ENCODE measurements around the gene NOVA1.

The NOVA1 gene

GRCh38 chr14:26593357-26593756 is 4.5 kb downstream of the NOVA1 start:
- no peak for DNase-seq
- no peak overlapping the region for H3K4me3 ChIP-seq
- no peaks in the 10 kb centered on the region for H3K27me3 ChIP-seq
- H3K36me3 ChIP-seq, result no peaks in the 10 kb centered on the region
- H3K9me3 ChIP-seq, result no peaks in the 10 kb centered on the region
- TF ChIP-seq, protein P1, sequence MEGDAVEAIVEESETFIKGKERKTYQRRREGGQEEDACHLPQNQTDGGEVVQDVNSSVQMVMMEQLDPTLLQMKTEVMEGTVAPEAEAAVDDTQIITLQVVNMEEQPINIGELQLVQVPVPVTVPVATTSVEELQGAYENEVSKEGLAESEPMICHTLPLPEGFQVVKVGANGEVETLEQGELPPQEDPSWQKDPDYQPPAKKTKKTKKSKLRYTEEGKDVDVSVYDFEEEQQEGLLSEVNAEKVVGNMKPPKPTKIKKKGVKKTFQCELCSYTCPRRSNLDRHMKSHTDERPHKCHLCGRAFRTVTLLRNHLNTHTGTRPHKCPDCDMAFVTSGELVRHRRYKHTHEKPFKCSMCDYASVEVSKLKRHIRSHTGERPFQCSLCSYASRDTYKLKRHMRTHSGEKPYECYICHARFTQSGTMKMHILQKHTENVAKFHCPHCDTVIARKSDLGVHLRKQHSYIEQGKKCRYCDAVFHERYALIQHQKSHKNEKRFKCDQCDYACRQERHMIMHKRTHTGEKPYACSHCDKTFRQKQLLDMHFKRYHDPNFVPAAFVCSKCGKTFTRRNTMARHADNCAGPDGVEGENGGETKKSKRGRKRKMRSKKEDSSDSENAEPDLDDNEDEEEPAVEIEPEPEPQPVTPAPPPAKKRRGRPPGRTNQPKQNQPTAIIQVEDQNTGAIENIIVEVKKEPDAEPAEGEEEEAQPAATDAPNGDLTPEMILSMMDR (IDR thresholded peaks at IDR 0.05), result no peak
- H3K27ac ChIP-seq, result no peak overlapping the region
- intact Hi-C loops (cut with DNase I; ENCODE audit: low total_unique reads), result no loop called here
- peaks cover 0 to 12% (median 0%) of the 10 kb centered on the region in 4 donors for H3K4me1 ChIP-seq

GRCh38 chr14:26589925-26590324 is 7.9 kb downstream of the NOVA1 start:
- no peaks in the 10 kb centered on the region for H3K36me3 ChIP-seq
- intact Hi-C loops (cut with DNase I; ENCODE audit: low total_unique reads), result no loop called here

GRCh38 chr14:26577711-26578110 is 20.1 kb downstream of the NOVA1 start:
- Histone ChIP-seq H3K4me1 (no peaks in the 10 kb centered on the region), H3K27ac (no peak overlapping the region), H3K36me3 (no peaks in the 10 kb centered on the region), H3K9me3 (no peaks in the 10 kb centered on the region), H3K4me3 (no peak overlapping the region), H3K27me3 (no peaks in the 10 kb centered on the region)
- intact Hi-C loops (cut with DNase I; ENCODE audit: low total_unique reads), result no loop called here
- TF ChIP-seq, protein P1 (IDR thresholded peaks at IDR 0.05), result no peak
- no peak for DNase-seq

More at GRCh38 chr14:26589925-26590324, 7.9 kb downstream of the NOVA1 start:
- H3K4me3 ChIP-seq, result no peak overlapping the region
- no peak for DNase-seq
- TF ChIP-seq, protein P1 (IDR thresholded peaks at IDR 0.05), result no peak
- no peaks in the 10 kb centered on the region for H3K27me3 ChIP-seq
- H3K9me3 ChIP-seq, result no peaks in the 10 kb centered on the region
- no peak overlapping the region for H3K27ac ChIP-seq
- H3K4me1 ChIP-seq, result peaks cover 0 to 5% (median 0%) of the 10 kb centered on the region in 4 donors

- intact Hi-C loops (cut with DNase I; ENCODE audit: low total_unique reads), result no loop called here
- H3K9me3 ChIP-seq, result no peaks in the 10 kb centered on the region
- TF ChIP-seq, protein P1 (IDR thresholded peaks at IDR 0.05), result no peak
- H3K4me3 ChIP-seq, result no peak overlapping the region
- DNase-seq, result no peak
- no peaks in the 10 kb centered on the region for H3K36me3 ChIP-seq
- H3K4me1 ChIP-seq, result no peaks in the 10 kb centered on the region
- H3K27me3 ChIP-seq, result no peaks in the 10 kb centered on the region
- H3K27ac ChIP-seq, result no peak overlapping the region
Measured at GRCh38 chr14:26554069-26554772, 43.6 kb downstream of the NOVA1 start.

- Histone ChIP-seq H3K27me3 (no peaks in the 10 kb centered on the region), H3K4me1 (no peaks in the 10 kb centered on the region), H3K4me3 (no peak overlapping the region), H3K27ac (no peak overlapping the region), H3K9me3 (no peaks in the 10 kb centered on the region), H3K36me3 (no peaks in the 10 kb centered on the region)
- intact Hi-C loops (cut with DNase I; ENCODE audit: low total_unique reads), result no loop called here
- DNase-seq, result no peak
- TF ChIP-seq, protein P1 (IDR thresholded peaks at IDR 0.05), result no peak
Measured at GRCh38 chr14:26549571-26549970, 48.3 kb downstream of the NOVA1 start.
